Measurements from ENCODE around the gene EBI3.

DNA sequence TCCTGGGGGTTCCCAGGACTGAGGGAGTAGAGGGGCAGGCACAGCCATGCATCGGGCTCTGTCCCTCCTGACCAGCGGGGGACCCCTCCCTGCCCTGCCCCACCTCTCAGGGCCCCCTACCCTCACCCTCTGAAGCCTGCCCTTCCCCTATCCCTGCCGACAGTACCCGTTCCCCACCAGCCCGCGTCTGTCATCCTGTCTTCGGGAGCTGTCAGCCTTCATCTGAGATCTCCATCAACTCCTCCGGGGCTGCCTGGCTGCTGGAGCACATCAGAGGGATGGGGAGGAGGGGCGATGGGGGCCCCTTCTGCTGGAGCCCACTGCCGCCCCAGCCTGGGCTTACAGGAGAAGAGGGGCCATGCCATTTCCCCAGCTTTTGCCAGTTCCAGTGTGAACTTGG, 43.6 kb downstream of the EBI3 start:
- TF ChIP-seq POLR2AphosphoS5 (IDR thresholded peaks at IDR 0.05; ENCODE audit: low read depth, low read length) (no peak), POLR2A (IDR thresholded peaks at IDR 0.05; ENCODE audit: low read depth, low read length) (no peak)

Data from GM12892 (cell line).